ENCODE data around the gene NRG3.

GRCh38 chr10:82390866-82391658 is 516.1 kb downstream of the NRG3 start:
- TF ChIP-seq, protein P1, sequence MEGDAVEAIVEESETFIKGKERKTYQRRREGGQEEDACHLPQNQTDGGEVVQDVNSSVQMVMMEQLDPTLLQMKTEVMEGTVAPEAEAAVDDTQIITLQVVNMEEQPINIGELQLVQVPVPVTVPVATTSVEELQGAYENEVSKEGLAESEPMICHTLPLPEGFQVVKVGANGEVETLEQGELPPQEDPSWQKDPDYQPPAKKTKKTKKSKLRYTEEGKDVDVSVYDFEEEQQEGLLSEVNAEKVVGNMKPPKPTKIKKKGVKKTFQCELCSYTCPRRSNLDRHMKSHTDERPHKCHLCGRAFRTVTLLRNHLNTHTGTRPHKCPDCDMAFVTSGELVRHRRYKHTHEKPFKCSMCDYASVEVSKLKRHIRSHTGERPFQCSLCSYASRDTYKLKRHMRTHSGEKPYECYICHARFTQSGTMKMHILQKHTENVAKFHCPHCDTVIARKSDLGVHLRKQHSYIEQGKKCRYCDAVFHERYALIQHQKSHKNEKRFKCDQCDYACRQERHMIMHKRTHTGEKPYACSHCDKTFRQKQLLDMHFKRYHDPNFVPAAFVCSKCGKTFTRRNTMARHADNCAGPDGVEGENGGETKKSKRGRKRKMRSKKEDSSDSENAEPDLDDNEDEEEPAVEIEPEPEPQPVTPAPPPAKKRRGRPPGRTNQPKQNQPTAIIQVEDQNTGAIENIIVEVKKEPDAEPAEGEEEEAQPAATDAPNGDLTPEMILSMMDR (IDR thresholded peaks at IDR 0.05) = no peak
- TF ChIP-seq POLR2AphosphoS5 (IDR thresholded peaks at IDR 0.05; ENCODE audit: low read depth, low read length) = no peak
- no peak for TF ChIP-seq SIN3A (IDR thresholded peaks at IDR 0.05; ENCODE audit: borderline replicate concordance, insufficient read depth, low read depth, low read length)
- TF ChIP-seq TCF7L2 (IDR thresholded peaks at IDR 0.05; ENCODE audit: low read depth, low read length) = no peak

Data from Panc1 (cell line).